HepG2 (cell line): ENCODE measurements around the gene MYRIP. TPM values are rescaled to one million over a fixed set of nuclear protein-coding genes. Genes with fewer than 3 reads are reported as not detected.

Source experiments
- BRD4 ChIP-seq: sonication (generic); formaldehyde crosslinking; IDR thresholded peaks from 2 replicates; pipeline ENCODE4 v1.4.0; 2020; ENCODE audit warnings: missing genetic modification reagents
- ETV6 ChIP-seq: sonication (generic); formaldehyde crosslinking; conservative IDR thresholded peaks from 2 replicates; pipeline ENCODE4 v1.4.0; 2020; ENCODE audit warnings: missing genetic modification reagents
- EZH2 ChIP-seq: conservative IDR thresholded peaks from 2 replicates; pipeline ENCODE4 v1.6.1; 2012; ENCODE audit warnings: mild to moderate bottlenecking, low read depth, low read length, moderate library complexity
- HMGA1 ChIP-seq: sonication (generic); formaldehyde crosslinking; conservative IDR thresholded peaks from 2 replicates; pipeline ENCODE4 v1.4.0; 2020; ENCODE audit warnings: missing genetic modification reagents
- HOXA7 ChIP-seq: sonication (generic); formaldehyde crosslinking; IDR thresholded peaks from 2 replicates; pipeline ENCODE4 v1.8.1; 2022; ENCODE audit warnings: mild to moderate bottlenecking, missing genetic modification reagents, moderate library complexity
- IKZF1 ChIP-seq: fragments of 450-650 bp; IDR thresholded peaks from 2 replicates; pipeline ENCODE4 v1.7.1; 2016
- ISX ChIP-seq: sonication (generic); formaldehyde crosslinking; conservative IDR thresholded peaks from 2 replicates; pipeline ENCODE4 v1.5.0; 2020; ENCODE audit warnings: missing genetic modification reagents
- KLF11 ChIP-seq: IDR thresholded peaks from 2 replicates; pipeline ENCODE4 v1.6.1; 2016; ENCODE audit warnings: missing compliant biosample characterization
- MATR3 ChIP-seq: sonication (generic); formaldehyde crosslinking; IDR thresholded peaks from 2 replicates; pipeline ENCODE4 v1.4.0; 2020; ENCODE audit warnings: missing genetic modification reagents
- MZF1 ChIP-seq: sonication (generic); formaldehyde crosslinking; IDR thresholded peaks from 2 replicates; pipeline ENCODE4 v1.8.1; 2023; ENCODE audit warnings: mild to moderate bottlenecking, missing genetic modification reagents, borderline replicate concordance
- RARA ChIP-seq: IDR thresholded peaks from 2 replicates; pipeline ENCODE4 v1.6.1; 2016; ENCODE audit warnings: missing genetic modification reagents, missing compliant biosample characterization
- SNRNP70 ChIP-seq: fragments of 200-400 bp; formaldehyde crosslinking; IDR thresholded peaks from 2 replicates; pipeline ENCODE4 v1.6.1; 2017; ENCODE audit warnings: mild to moderate bottlenecking, low read depth, low read length, moderate library complexity
- TMF1 ChIP-seq: sonication (generic); formaldehyde crosslinking; IDR thresholded peaks from 2 replicates; pipeline ENCODE4 v1.8.1; 2022; ENCODE audit warnings: low read depth, missing genetic modification reagents
- ZBTB34 ChIP-seq: sonication (generic); formaldehyde crosslinking; IDR thresholded peaks from 2 replicates; pipeline ENCODE4 v1.8.0; 2022; ENCODE audit warnings: mild to moderate bottlenecking, missing genetic modification reagents
- ZNF224 ChIP-seq: sonication (generic); formaldehyde crosslinking; IDR thresholded peaks from 2 replicates; pipeline ENCODE4 v1.5.0; 2020; ENCODE audit warnings: mild to moderate bottlenecking, missing genetic modification reagents
- ZNF264 ChIP-seq: sonication (generic); formaldehyde crosslinking; IDR thresholded peaks from 2 replicates; pipeline ENCODE4 v1.4.0; 2020; ENCODE audit warnings: missing genetic modification reagents
- ZNF296 ChIP-seq: sonication (generic); formaldehyde crosslinking; conservative IDR thresholded peaks from 2 replicates; pipeline ENCODE4 v1.5.0; 2020; ENCODE audit warnings: mild to moderate bottlenecking, missing genetic modification reagents
- ZNF30 ChIP-seq: sonication (generic); formaldehyde crosslinking; IDR thresholded peaks from 2 replicates; pipeline ENCODE4 v1.5.0; 2020; ENCODE audit warnings: mild to moderate bottlenecking, missing genetic modification reagents
- ZNF329 ChIP-seq: sonication (generic); formaldehyde crosslinking; IDR thresholded peaks from 2 replicates; pipeline ENCODE4 v1.9.0; 2021; ENCODE audit warnings: low read depth, mild to moderate bottlenecking, missing genetic modification reagents
- ZNF33B ChIP-seq: sonication (generic); formaldehyde crosslinking; IDR thresholded peaks from 2 replicates; pipeline ENCODE4 v1.5.1; 2020; ENCODE audit warnings: mild to moderate bottlenecking, missing genetic modification reagents
- ZNF446 ChIP-seq: sonication (generic); formaldehyde crosslinking; IDR thresholded peaks from 2 replicates; pipeline ENCODE4 v1.5.0; 2020; ENCODE audit warnings: mild to moderate bottlenecking, missing genetic modification reagents
- ZNF563 ChIP-seq: sonication (generic); formaldehyde crosslinking; IDR thresholded peaks from 2 replicates; pipeline ENCODE4 v1.8.0; 2022; ENCODE audit warnings: mild to moderate bottlenecking, moderate library complexity, missing genetic modification reagents
- ZNF570 ChIP-seq: sonication (generic); formaldehyde crosslinking; IDR thresholded peaks from 2 replicates; pipeline ENCODE4 v1.4.0; 2020; ENCODE audit warnings: mild to moderate bottlenecking, missing genetic modification reagents, borderline replicate concordance
- ZNF672 ChIP-seq: sonication (generic); formaldehyde crosslinking; IDR thresholded peaks from 2 replicates; pipeline ENCODE4 v1.8.1; 2022; ENCODE audit warnings: missing genetic modification reagents
- ZNF800 ChIP-seq: sonication (generic); formaldehyde crosslinking; IDR thresholded peaks from 2 replicates; pipeline ENCODE4 v1.4.0; 2020; ENCODE audit warnings: missing genetic modification reagents
- polyA plus RNA-seq, 8 experiments: library from polyadenylated mRNA; depleted of rRNA in 3 of 8; stranded (reverse) in 7 of 8; unstranded in 1 of 8; fragments of >200 nt; fragmentation: Illumina TruSeq in 4 of 8; extraction: Trizol in 4 of 8; gene quantifications; 2 replicates each; pipeline versions ENCODE4 v1.2.1 to v1.2.3, GENCODE V29; 2011 to 2016; ENCODE audit warnings: low read depth in 4 of 8, missing spikeins in 1 of 8, mixed read lengths in 1 of 8; ENCODE audit not compliant: insufficient read depth in 1 of 8
- total RNA-seq, 5 experiments: library from RNA; depleted of rRNA; stranded (reverse); fragments of >200 nt; fragmentation: Illumina TruSeq; extraction: Trizol; gene quantifications; 2 replicates each; pipeline ENCODE4 v1.2.3, GENCODE V29; 2016; ENCODE audit warnings: low read depth in 1 of 5
- TF ChIP-seq, protein P1 (sequence below): IDR thresholded peaks from 2 replicates; pipeline ENCODE4 v1.6.1; 2016; ENCODE audit warnings: control low read depth

Gene MYRIP
- total and polyA plus RNA-seq, 2 of the 13 experiments (the other 11 are each of a cell fraction or from before 2014, with no cell fraction given), result 0.64 to 0.84 TPM

GRCh38 chr3:40309418-40309924 lies 500.1 kb downstream of the MYRIP start, which contains the start of gene EIF1B (continued):
- peak; percentile 39; the same call in 1 of the 2 replicates for TF ChIP-seq ZNF800
- no peak for TF ChIP-seq IKZF1
- no peak for TF ChIP-seq SNRNP70
- TF ChIP-seq MZF1 (CRISPR knock-in tag), result no peak
- TF ChIP-seq HMGA1, result no peak
- no peak for TF ChIP-seq ZNF33B (CRISPR knock-in tag)
- no peak for TF ChIP-seq ZNF570 (CRISPR knock-in tag)
- TF ChIP-seq ETV6, result 0 out of 2 replicates have a peak, but pooled peaks have one; percentile 21
- TF ChIP-seq ZNF672 (CRISPR knock-in tag), result no peak
- no peak for TF ChIP-seq HOXA7 (CRISPR knock-in tag)
- no peak for TF ChIP-seq KLF11 (CRISPR knock-in tag)
- TF ChIP-seq ZBTB34 (CRISPR knock-in tag), result no peak
- peak; percentile 25; the same call in 1 of the 2 replicates for TF ChIP-seq RARA (CRISPR knock-in tag)
- TF ChIP-seq ZNF563, result no peak; the same call in 1 of the 2 replicates
- no peak for TF ChIP-seq ZNF264 (CRISPR knock-in tag)
- no peak for TF ChIP-seq TMF1
- no peak for TF ChIP-seq ZNF296 (CRISPR knock-in tag)
- TF ChIP-seq, protein P1, sequence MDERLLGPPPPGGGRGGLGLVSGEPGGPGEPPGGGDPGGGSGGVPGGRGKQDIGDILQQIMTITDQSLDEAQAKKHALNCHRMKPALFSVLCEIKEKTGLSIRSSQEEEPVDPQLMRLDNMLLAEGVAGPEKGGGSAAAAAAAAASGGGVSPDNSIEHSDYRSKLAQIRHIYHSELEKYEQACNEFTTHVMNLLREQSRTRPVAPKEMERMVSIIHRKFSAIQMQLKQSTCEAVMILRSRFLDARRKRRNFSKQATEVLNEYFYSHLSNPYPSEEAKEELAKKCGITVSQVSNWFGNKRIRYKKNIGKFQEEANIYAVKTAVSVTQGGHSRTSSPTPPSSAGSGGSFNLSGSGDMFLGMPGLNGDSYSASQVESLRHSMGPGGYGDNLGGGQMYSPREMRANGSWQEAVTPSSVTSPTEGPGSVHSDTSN (CRISPR knock-in tag), result no peak
- TF ChIP-seq MATR3 (CRISPR knock-in tag), result no peak
- TF ChIP-seq ZNF224 (CRISPR knock-in tag), result peak; percentile 13; the same call in 1 of the 2 replicates
- no peak for TF ChIP-seq ZNF329 (CRISPR knock-in tag)
- TF ChIP-seq BRD4 (CRISPR knock-in tag), result no peak
- TF ChIP-seq ZNF30 (CRISPR knock-in tag), result no peak
- no peak for TF ChIP-seq EZH2
- TF ChIP-seq ZNF446 (CRISPR knock-in tag), result no peak
- TF ChIP-seq ISX (CRISPR knock-in tag), result no peak
